Natural killer cell (primary cell): ENCODE results near the gene RSAD2. TPM values are rescaled to one million over a fixed set of nuclear protein-coding genes. Genes with fewer than 3 reads are reported as not detected.

Source experiments
- ATAC-seq, 3 donors: fragments of 150-1000 bp in 2 of 3; fragments of 200-7000 bp in 1 of 3; cut with Tn5 transposase; 1 replicate in 1 of 3; 2 replicates in 2 of 3; pipeline ENCODE4 v1.10.0; 2021; ENCODE audit warnings: mild to moderate bottlenecking in 2 of 3, moderate library complexity in 2 of 3
- DNase-seq, 2 donors: peaks; one replicate each; pipeline versions ENCODE4 v3.0.0 to v3.0.0-alpha.2; 2013 to 2021; ENCODE audit warnings: mixed read lengths in 1 of 2
- H3K27ac ChIP-seq: one replicate; pipeline ENCODE4 v1.5.1; 2013; ENCODE audit warnings: mild to moderate bottlenecking, low read length
- H3K27me3 ChIP-seq: one replicate; pipeline ENCODE4 v1.6.1; 2013; ENCODE audit warnings: low read length; ENCODE audit not compliant: control insufficient read depth, insufficient read depth
- H3K36me3 ChIP-seq: one replicate; pipeline ENCODE4 v1.6.1; 2013; ENCODE audit warnings: low read length; ENCODE audit not compliant: control insufficient read depth, insufficient read depth
- H3K4me1 ChIP-seq: one replicate; pipeline ENCODE4 v1.6.1; 2013; ENCODE audit warnings: low read length; ENCODE audit not compliant: control insufficient read depth, insufficient read depth
- H3K4me3 ChIP-seq: one replicate; pipeline ENCODE4 v1.5.1; 2013; ENCODE audit warnings: low read length
- H3K9me3 ChIP-seq: one replicate; pipeline ENCODE4 v1.6.1; 2013; ENCODE audit warnings: low read length; ENCODE audit not compliant: control insufficient read depth, insufficient read depth
- H3K27ac Mint-ChIP-seq, 2 donors: one replicate each; pipeline ENCODE4 v1.8.0; 2022; ENCODE audit warnings: mild to moderate bottlenecking in 2 of 2, mixed read lengths in 2 of 2, moderate library complexity in 1 of 2
- H3K27me3 Mint-ChIP-seq, 2 donors: one replicate each; pipeline ENCODE4 v1.8.0; 2022; ENCODE audit warnings: low read depth in 2 of 2, mixed read lengths in 2 of 2
- H3K36me3 Mint-ChIP-seq: one replicate; pipeline ENCODE4 v1.8.0; 2022; ENCODE audit warnings: mixed read lengths
- H3K4me1 Mint-ChIP-seq, 2 donors: one replicate each; pipeline ENCODE4 v1.8.0; 2022; ENCODE audit warnings: mixed read lengths in 2 of 2
- H3K4me3 Mint-ChIP-seq: one replicate; pipeline ENCODE4 v1.8.0; 2022; ENCODE audit warnings: mild to moderate bottlenecking, moderate library complexity, mixed read lengths
- H3K9me3 Mint-ChIP-seq, 2 donors: one replicate each; pipeline ENCODE4 v1.8.0; 2022; ENCODE audit warnings: mixed read lengths in 2 of 2
- WGBS: methylation state at CpG from one replicate; pipeline ENCODE4 v1.1.7; 2013; ENCODE audit warnings: missing lambda C conversion rate; ENCODE audit not compliant: insufficient coverage; 5-methylcytosine and 5-hydroxymethylcytosine counted together
- intact Hi-C: fragments of 100-400 bp; cut with micrococcal nuclease; formaldehyde crosslinking; loops from one replicate; pipeline ENCODE4 v1.14.2; 2022
- total RNA-seq, 4 donors: library from RNA; stranded (reverse); fragments of 120-200 nt in 1 of 4; gene quantifications; one replicate each; pipeline versions ENCODE4 v1.2.3 to v1.2.4, GENCODE V29; 2013 to 2022
- TF ChIP-seq, protein P1 (sequence below): fragments of 200-600 bp; IDR thresholded peaks from one replicate; pipeline ENCODE4 v1.8.0; 2022; ENCODE audit warnings: antibody characterized with exemption

Gene RSAD2
- total RNA-seq, 3 donors from 2014 or later (not counting 1 experiment from before 2014, with no cell fraction given) = 7.9 to 12.0 (median 9.4) TPM

DNA sequence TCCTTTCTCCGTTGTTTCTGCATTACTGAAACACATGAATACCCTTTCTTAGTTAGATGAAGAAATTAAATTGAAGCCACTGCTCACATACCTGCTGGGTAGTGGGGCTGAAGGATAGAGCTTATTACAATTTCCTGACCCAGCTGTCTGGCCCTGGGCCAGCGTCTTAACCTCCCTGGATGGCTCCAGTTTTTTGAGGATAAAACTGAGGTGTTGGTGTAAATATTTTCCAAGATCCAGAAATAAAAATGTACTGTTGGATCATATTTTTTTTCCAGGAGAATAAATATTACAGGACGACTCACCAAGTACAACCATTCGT lies 43.1 kb downstream of the RSAD2 start:
- Histone ChIP-seq H3K9me3 (peaks cover 5% of the 10 kb centered on the region), H3K27ac (no peak overlapping the region), H3K36me3 (no peaks in the 10 kb centered on the region), H3K27me3 (no peaks in the 10 kb centered on the region), H3K4me1 (peaks cover 23% of the 10 kb centered on the region), H3K4me3 (no peak overlapping the region)
- Mint-ChIP-seq H3K27ac (peak overlapping the region in 1 of 2 donors; percentile 14), H3K9me3 (no peaks in the 10 kb centered on the region), H3K4me3 (no peak overlapping the region), H3K36me3 (no peaks in the 10 kb centered on the region), H3K4me1 (peaks cover 38 to 65% of the 10 kb centered on the region in 2 donors), H3K27me3 (no peaks in the 10 kb centered on the region)
- TF ChIP-seq, protein P1, sequence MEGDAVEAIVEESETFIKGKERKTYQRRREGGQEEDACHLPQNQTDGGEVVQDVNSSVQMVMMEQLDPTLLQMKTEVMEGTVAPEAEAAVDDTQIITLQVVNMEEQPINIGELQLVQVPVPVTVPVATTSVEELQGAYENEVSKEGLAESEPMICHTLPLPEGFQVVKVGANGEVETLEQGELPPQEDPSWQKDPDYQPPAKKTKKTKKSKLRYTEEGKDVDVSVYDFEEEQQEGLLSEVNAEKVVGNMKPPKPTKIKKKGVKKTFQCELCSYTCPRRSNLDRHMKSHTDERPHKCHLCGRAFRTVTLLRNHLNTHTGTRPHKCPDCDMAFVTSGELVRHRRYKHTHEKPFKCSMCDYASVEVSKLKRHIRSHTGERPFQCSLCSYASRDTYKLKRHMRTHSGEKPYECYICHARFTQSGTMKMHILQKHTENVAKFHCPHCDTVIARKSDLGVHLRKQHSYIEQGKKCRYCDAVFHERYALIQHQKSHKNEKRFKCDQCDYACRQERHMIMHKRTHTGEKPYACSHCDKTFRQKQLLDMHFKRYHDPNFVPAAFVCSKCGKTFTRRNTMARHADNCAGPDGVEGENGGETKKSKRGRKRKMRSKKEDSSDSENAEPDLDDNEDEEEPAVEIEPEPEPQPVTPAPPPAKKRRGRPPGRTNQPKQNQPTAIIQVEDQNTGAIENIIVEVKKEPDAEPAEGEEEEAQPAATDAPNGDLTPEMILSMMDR = no peak
- 95% methylated on average over 2 of the region's 4 CpGs for WGBS
- intact Hi-C loops = no loop called here
- ATAC-seq (no peak), DNase-seq (no peak)

DNA sequence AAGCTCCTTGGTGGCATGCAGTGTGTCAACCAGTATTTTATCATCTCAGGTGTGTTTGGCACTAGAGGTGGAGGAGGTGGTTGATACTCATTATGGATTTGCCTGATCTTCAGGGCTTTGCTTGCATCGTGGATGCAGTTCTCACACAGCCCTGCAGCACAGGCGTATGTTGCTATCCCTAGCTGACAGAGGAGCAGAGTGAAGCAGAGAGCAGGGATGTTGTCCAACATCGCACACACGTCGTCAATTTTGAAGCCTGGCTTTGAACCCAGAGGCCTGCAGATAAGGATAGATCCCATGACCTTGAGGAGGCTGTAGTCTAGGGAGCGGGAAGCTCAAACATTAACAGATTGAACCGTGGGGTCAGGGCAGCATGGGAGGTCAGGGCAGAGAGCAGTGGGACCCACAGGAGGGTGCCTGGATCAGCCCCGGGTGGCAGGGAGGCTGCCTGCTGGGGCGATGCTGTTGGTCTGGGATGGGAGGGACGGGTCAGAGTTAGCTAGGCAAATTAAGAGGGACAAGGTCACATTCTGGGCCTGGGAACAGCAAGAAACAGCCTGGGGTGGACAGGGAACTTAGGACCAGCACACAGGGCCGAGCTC lies 43.8 kb downstream of the RSAD2 start:
- Mint-ChIP-seq H3K27ac (no peak overlapping the region), H3K9me3 (no peaks in the 10 kb centered on the region), H3K27me3 (no peaks in the 10 kb centered on the region), H3K36me3 (no peaks in the 10 kb centered on the region), H3K4me1 (peaks cover 41 to 70% of the 10 kb centered on the region in 2 donors), H3K4me3 (no peak overlapping the region)
- Histone ChIP-seq H3K9me3 (peaks cover 5% of the 10 kb centered on the region), H3K27me3 (no peaks in the 10 kb centered on the region), H3K27ac (no peak overlapping the region), H3K4me1 (peaks cover 23% of the 10 kb centered on the region), H3K4me3 (no peak overlapping the region), H3K36me3 (no peaks in the 10 kb centered on the region)
- TF ChIP-seq, protein P1 = no peak
- ATAC-seq (no peak), DNase-seq (no peak)
- 86% methylated on average over 11 of the region's 11 CpGs for WGBS
- intact Hi-C loops = no loop called here

DNA sequence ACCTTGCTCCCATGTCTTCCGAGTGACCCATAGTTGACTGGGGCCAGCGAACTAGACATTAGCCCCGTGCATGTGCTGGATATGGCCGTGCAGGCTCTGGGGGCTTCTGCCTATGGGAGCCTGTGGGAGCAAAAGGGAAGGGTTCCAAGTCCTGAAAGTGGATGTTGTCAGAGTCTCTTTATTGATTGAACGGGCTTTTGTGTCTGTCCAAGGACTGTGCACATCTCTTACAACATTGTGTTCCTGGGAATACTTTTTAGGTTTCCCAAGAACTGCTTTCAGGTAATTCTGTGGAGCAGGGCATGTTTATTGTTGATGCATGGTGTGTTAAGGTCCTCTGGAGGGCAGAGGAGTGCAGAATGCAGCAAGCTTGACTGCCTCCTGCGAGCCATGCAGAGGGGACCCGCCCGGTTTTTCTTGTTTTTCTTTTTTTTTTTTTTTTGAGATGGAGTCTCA lies 44.7 kb downstream of the RSAD2 start:
- TF ChIP-seq, protein P1 = no peak

DNA sequence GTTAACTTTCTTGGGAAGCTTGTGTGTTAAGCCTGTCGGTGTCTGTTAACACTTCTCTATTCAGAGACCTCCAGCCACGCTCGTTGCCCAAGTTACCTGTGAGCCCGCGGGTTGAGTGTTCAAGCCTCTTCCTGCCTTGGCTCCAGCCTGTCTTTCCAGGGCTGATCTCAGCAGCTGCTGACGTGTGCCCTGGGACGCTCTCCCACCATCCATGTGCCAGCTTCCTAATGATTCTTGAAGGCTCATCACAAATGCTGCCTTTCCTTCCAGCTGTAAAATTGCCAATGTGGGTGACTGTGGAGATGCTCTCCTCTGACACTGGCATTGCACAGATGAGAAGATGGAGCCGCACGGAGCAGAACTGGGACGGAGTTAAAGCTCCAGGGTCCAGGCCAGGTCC lies 45.7 kb downstream of the RSAD2 start:
- intact Hi-C loops = no loop called here
- Histone ChIP-seq H3K9me3 (peaks cover 5% of the 10 kb centered on the region), H3K27me3 (no peaks in the 10 kb centered on the region), H3K4me3 (no peak overlapping the region), H3K4me1 (peaks cover 16% of the 10 kb centered on the region), H3K36me3 (no peaks in the 10 kb centered on the region), H3K27ac (no peak overlapping the region)
- TF ChIP-seq, protein P1 = no peak
- Mint-ChIP-seq H3K4me3 (no peak overlapping the region), H3K4me1 (peaks cover 54 to 75% of the 10 kb centered on the region in 2 donors), H3K9me3 (no peaks in the 10 kb centered on the region), H3K27me3 (no peaks in the 10 kb centered on the region), H3K36me3 (no peaks in the 10 kb centered on the region), H3K27ac (peak overlapping the region; percentile 24 to 64)
- WGBS = 84% methylated on average over 10 of the region's 10 CpGs
- DNase-seq (no peak), ATAC-seq (no peak)

More for the DNA sequence above, 44.7 kb downstream of the RSAD2 start:
- intact Hi-C loops = no loop called here
- H3K4me3 Mint-ChIP-seq = no peak overlapping the region
- no peak for ATAC-seq
- Histone ChIP-seq H3K4me1 (peaks cover 18% of the 10 kb centered on the region), H3K36me3 (no peaks in the 10 kb centered on the region), H3K27me3 (no peaks in the 10 kb centered on the region), H3K9me3 (peaks cover 5% of the 10 kb centered on the region), H3K4me3 (no peak overlapping the region), H3K27ac (no peak overlapping the region)
- H3K27me3 Mint-ChIP-seq = no peaks in the 10 kb centered on the region
- WGBS = 89% methylated on average over 5 of the region's 8 CpGs
- H3K9me3 Mint-ChIP-seq = no peaks in the 10 kb centered on the region
- H3K4me1 Mint-ChIP-seq = peaks cover 46 to 70% of the 10 kb centered on the region in 2 donors
- DNase-seq = peak in 1 of 2 donors; percentile 44
- H3K27ac Mint-ChIP-seq = no peak overlapping the region
- H3K36me3 Mint-ChIP-seq = no peaks in the 10 kb centered on the region
